GM12872 (cell line): ENCODE measurements around the gene CHCHD3.

Experiments used
- TF ChIP-seq, protein P1 (sequence below): IDR thresholded peaks from 3 replicates; pipeline ENCODE4 v1.5.1; 2011; ENCODE audit warnings: low read depth, mild to moderate bottlenecking, low read length, moderate library complexity; ENCODE audit not compliant: insufficient read depth

Gene CHCHD3

GRCh38 chr7:132758986-132759385, 322.9 kb downstream of the CHCHD3 start:
- TF ChIP-seq, protein P1, sequence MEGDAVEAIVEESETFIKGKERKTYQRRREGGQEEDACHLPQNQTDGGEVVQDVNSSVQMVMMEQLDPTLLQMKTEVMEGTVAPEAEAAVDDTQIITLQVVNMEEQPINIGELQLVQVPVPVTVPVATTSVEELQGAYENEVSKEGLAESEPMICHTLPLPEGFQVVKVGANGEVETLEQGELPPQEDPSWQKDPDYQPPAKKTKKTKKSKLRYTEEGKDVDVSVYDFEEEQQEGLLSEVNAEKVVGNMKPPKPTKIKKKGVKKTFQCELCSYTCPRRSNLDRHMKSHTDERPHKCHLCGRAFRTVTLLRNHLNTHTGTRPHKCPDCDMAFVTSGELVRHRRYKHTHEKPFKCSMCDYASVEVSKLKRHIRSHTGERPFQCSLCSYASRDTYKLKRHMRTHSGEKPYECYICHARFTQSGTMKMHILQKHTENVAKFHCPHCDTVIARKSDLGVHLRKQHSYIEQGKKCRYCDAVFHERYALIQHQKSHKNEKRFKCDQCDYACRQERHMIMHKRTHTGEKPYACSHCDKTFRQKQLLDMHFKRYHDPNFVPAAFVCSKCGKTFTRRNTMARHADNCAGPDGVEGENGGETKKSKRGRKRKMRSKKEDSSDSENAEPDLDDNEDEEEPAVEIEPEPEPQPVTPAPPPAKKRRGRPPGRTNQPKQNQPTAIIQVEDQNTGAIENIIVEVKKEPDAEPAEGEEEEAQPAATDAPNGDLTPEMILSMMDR, result no peak

GRCh38 chr7:132757783-132758182, 324.1 kb downstream of the CHCHD3 start:
- TF ChIP-seq, protein P1, result no peak

- TF ChIP-seq, protein P1, result no peak
Observed at GRCh38 chr7:132756484-132756990, 325.4 kb downstream of the CHCHD3 start.

- TF ChIP-seq, protein P1, result peak; percentile 11; the same call in 1 of the 3 replicates
Observed at GRCh38 chr7:132755538-132756483, 326.1 kb downstream of the CHCHD3 start.

DNA sequence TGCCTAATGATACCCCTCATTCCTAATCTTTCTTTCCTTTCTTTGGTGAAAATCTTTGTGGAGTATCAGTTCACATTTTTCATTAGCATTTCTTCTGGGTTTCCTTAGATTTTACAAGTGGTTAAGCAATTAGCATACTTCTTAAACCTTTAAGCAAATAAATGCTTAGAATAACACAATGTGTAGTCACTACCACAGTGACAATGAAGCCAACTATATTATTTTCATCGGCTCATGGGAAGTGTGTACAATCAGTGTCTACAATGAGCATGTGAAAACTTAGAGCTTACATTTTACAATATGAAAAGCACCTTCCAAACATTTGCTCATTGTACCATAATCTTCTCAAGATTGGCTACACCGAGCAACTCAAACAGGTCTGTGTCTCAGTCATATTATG, 329.5 kb downstream of the CHCHD3 start:
- TF ChIP-seq, protein P1, result no peak

DNA sequence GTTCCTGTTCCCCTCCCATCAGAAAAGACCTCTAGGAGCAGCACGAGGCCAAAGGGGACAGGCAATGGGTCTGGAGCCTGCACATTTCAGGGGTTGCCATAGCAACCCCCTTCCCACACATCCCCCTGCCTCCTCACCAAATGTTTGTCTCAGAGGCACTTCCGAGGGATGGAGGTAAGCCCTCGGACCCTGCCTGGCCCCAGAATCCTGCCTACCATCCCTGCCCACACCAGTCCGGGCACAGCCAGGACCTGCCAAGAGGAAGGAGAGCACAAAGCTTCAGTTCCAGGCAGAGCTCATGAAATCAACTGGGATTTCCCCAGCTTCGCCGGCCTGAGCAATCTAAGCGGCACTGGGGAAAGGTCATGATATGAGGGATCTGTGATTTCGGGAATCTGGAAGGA, 330.6 kb downstream of the CHCHD3 start:
- TF ChIP-seq, protein P1, result no peak

- TF ChIP-seq, protein P1, result no peak
Observed at GRCh38 chr7:132750530-132751217, 331.2 kb downstream of the CHCHD3 start.
